ENCODE measurements around the gene BCL2.

BCL2 gene

GRCh38 chr18:63135101-63135500, 184.5 kb downstream of the BCL2 start:
- DNase-seq = no peak

DNA sequence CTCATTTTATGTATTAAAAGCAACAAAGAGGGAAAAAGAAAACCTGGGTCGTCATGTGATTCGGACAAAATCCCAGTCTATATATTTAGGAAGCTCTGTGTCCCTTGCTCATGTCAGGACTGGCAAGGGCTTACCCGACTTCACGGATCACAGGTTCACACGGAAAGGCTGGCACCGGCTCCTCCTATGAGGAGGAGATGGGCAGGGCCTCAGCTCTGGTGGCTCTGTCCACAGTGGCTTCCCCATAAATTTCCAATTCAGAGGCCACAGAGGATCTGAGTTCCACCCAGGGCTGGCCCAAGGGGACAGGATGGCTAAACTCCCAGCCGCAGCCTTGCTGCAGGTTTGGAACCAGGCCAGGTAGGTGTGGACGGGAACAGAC, 186.8 kb downstream of the BCL2 start:
- no peak for DNase-seq

GRCh38 chr18:63131959-63132818, 187.4 kb downstream of the BCL2 start:
- no peak for DNase-seq

GRCh38 chr18:63131106-63131958, 188.2 kb downstream of the BCL2 start:
- DNase-seq = peak in 1 of 2 experiments; percentile 28

GRCh38 chr18:63130176-63130575, 189.4 kb downstream of the BCL2 start:
- DNase-seq = no peak

- no peak for DNase-seq
These were observed 191.2 kb downstream of the BCL2 start for GRCh38 chr18:63128237-63128974.

GRCh38 chr18:63126134-63127069, 193.2 kb downstream of the BCL2 start:
- no peak for DNase-seq

- no peak for DNase-seq
These were observed 198.9 kb downstream of the BCL2 start for GRCh38 chr18:63120620-63121019.

DNA sequence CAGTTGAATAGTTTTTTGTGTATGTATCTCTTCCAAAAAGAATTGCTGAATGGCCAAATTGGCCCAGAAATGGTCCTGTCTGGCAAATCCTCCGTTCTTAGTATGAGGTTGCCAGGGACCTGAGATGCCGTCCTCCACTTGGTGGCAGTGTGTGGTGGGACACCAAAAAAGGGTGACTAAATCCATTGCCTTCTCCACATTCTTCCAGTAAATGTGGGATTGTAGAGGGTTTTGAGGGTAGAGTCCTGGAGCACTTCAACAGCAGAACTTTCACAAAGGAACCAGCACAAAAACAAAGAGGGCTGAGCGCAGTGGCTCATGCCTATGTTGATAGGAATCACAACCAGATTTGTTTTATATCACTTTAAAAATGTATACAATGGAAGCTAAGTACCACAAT, 199.9 kb downstream of the BCL2 start:
- peak; percentile 2 to 23 for DNase-seq

- no peak for DNase-seq
These were observed 205.5 kb downstream of the BCL2 start for GRCh38 chr18:63113899-63114565.

- no peak for DNase-seq
These were observed 206.9 kb downstream of the BCL2 start for GRCh38 chr18:63112706-63113105.

DNA sequence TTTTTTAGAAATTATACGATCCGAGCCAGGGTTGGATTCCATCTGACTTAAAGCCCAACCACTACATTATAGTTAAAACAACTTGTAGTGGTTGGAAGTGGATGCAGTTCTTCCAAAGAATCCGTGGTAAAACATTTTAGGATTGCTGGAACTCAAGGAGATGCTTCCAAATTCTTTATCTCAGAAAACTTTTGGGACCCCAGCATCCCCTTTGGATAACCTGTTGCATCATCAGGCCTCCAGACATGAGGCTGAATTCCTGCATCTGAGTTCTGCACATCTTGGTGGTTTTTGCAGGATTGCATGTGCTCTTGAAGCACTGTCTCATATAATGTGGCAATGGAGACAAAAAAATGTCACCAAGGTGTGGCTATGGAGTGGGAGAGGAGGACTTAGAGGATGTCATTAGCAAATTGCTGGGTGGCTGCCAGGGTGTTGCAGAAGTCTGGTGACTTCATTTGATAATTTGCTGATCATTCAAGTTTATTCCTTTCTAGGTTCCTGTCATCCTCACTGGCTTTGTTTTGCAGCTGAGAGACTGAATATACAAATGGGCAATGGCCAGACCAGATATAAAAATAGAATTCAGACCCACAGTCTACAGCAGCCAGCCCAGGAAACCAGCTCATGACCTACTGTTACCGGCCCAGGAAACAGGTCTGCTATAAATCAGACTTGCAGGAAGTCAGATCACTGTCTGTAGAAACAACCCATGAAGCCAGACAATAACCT, 207.7 kb downstream of the BCL2 start:
- DNase-seq = no peak

DNA sequence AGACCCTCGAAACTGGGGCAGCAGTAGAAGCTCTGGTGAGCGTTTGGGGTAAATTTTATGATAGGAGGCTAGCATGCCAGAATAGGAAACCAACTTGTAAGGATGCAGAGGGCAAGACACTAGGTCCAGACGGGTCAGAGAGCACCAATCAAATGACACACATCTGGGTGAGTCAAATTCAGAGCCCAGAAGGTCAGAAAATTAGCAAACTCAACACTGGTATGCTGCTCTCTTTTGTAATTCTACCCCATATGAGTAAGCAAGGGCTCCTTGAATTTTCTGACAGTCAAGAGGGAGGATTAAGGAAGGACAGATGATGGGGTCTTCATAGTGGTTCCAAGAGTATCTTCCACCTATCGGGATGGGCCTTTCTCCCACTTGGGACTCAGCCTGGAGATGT, 209.8 kb downstream of the BCL2 start:
- DNase-seq = no peak

- DNase-seq = no peak
These were observed 210.5 kb downstream of the BCL2 start for GRCh38 chr18:63109022-63109421.

DNA sequence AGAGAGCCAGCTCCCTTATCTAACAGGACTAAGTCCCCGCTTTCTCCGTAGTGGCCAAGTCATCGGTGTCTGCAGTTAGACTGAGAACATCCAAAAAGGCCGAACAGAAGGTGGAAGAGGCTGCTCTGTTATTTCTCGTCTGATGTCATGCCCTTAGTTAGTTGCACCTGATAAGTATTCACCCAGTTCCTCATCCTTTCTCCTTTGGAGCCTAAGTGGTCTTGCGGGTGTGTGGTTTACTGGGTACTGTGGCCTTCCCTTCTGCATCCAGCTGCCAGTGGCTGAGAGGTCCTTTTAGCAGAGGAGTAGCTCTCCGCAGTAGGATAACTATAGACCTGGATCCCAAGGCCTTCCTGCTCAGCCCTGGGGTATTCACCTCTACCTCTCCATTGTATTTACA, 211.6 kb downstream of the BCL2 start:
- DNase-seq = no peak

DNA sequence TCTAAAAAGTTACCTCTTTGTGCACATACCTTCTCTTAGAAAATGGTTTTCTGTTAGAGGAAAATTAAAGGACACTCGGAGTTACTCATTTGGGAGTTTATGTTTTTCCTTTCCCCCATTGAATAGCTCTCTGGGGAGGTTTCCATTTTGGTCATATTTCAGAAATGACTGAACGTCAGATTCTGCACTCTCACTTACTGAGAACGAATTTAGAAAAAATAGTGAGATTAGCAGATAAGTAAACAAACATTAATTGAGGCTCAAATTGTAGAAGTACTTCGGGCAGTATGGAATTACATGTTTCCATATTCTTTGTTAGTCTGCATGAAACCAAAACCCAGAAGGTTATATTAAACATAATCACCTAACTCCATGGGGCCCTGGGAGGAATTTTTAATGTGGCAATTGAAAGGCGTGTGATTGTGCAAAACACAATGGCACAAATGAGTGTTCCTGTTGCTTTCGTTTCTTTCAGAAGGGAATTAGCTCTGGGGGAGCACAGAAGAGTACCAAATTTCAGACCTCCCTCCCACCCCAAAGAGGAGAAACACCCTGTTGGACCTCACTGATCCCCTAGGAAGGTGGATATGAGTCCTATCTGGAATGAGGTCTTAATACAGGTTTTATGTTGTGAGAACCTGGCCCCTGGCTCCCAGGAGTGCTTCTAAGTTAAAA, 212.3 kb downstream of the BCL2 start:
- no peak for DNase-seq

- DNase-seq = no peak
These were observed 212.8 kb downstream of the BCL2 start for GRCh38 chr18:63106727-63107126.

DNA sequence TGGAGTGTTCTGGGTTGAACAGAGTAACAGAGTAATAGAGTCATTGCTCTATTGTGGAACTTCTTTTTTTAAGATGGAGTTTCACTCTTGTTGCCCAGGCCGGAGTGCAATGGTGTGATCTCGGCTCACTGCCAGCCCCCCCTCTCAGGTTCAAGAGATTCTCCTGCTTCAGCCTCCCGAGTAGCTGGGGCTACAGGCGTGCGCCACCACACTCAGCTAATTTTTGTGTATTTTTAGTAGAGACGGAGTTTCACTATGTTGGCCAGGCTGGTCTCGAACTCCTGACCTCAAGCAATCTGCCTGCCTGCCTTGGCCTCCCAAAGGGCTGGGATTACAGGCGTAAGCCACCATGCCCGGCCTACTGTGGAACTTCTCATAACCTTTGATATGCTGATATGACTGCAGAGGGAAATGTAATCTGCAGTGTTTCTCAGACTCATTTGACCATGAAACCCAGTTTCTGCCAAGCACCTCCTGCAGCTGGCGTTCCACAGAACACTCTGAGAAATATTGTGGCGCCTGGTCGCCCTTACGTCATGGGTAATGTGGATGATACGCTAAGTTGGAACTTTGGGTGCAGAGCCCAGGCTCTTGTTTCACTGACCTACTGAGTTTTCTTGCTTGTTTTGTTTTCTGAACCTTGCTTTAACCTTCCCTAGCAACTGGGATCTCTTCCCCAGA, 213.8 kb downstream of the BCL2 start:
- no peak for DNase-seq

DNA sequence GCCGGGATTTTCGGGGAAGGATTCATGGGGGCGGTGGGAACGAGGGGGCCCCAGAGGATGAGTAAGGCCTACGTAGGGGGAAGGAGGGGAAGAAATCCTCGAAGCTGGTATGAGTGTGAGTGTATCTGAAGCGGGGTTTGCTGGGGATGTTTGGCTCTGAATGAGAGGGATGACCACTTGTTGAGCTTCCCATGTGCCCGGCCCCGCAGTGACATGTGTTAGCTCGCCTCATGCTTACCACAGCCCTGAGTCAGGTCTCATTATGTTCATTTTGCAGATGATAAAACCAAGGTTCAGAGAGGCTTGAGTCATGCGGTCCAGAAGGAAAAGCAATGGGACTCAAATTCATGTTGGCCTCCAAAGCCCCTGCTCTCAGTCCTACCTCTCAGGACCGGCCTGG, 214.7 kb downstream of the BCL2 start:
- DNase-seq = no peak
